Measurements from ENCODE around the gene PTPN20.

DNA sequence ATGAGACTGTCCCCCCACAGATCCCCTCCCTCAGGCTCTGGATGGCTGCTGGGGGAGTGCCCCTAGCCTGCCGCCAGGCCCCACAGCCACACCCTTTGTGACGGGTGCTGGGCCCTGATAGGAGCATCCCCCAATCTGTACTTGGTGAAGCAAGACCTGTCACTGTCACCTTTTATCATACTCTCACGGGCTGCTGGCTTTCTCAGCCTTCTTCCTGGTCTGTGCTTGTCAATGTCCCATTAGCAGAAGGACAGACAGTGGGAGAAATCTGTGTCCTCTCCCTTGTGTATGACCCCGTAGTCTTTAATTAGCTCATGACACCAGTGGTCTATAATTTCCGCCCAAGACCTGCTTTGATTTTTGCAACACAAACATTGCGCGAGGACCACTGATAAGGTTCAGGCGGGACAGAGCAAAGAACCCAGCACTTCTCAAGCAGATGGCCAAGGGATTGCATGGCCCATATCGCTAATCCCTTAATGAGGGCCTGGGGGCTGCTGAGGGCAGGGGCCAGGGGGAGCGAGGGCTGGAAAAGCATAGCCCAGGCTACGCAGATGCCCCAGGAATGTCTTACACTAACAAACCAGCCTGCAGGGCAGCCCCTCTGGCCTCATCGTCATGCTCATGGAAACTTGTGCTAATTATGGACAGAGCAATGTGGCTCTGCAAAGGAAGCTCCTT lies 127.8 kb downstream of the PTPN20 start:
- TF ChIP-seq ZFP3 (CRISPR knock-in tag; IDR thresholded peaks at IDR 0.05): no peak
- TF ChIP-seq BACH2 (CRISPR knock-in tag; IDR thresholded peaks at IDR 0.05; ENCODE audit: borderline replicate concordance): no peak
- no peak for TF ChIP-seq TOX (CRISPR knock-in tag; IDR thresholded peaks at IDR 0.05; ENCODE audit: borderline replicate concordance)
- TF ChIP-seq, protein P1, sequence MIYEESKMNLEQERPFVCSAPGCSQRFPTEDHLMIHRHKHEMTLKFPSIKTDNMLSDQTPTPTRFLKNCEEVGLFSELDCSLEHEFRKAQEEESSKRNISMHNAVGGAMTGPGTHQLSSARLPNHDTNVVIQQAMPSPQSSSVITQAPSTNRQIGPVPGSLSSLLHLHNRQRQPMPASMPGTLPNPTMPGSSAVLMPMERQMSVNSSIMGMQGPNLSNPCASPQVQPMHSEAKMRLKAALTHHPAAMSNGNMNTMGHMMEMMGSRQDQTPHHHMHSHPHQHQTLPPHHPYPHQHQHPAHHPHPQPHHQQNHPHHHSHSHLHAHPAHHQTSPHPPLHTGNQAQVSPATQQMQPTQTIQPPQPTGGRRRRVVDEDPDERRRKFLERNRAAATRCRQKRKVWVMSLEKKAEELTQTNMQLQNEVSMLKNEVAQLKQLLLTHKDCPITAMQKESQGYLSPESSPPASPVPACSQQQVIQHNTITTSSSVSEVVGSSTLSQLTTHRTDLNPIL (CRISPR knock-in tag; IDR thresholded peaks at IDR 0.05; ENCODE audit: low read depth): no peak
- TF ChIP-seq, protein P2, sequence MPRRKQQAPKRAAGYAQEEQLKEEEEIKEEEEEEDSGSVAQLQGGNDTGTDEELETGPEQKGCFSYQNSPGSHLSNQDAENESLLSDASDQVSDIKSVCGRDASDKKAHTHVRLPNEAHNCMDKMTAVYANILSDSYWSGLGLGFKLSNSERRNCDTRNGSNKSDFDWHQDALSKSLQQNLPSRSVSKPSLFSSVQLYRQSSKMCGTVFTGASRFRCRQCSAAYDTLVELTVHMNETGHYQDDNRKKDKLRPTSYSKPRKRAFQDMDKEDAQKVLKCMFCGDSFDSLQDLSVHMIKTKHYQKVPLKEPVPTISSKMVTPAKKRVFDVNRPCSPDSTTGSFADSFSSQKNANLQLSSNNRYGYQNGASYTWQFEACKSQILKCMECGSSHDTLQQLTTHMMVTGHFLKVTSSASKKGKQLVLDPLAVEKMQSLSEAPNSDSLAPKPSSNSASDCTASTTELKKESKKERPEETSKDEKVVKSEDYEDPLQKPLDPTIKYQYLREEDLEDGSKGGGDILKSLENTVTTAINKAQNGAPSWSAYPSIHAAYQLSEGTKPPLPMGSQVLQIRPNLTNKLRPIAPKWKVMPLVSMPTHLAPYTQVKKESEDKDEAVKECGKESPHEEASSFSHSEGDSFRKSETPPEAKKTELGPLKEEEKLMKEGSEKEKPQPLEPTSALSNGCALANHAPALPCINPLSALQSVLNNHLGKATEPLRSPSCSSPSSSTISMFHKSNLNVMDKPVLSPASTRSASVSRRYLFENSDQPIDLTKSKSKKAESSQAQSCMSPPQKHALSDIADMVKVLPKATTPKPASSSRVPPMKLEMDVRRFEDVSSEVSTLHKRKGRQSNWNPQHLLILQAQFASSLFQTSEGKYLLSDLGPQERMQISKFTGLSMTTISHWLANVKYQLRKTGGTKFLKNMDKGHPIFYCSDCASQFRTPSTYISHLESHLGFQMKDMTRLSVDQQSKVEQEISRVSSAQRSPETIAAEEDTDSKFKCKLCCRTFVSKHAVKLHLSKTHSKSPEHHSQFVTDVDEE (CRISPR knock-in tag; IDR thresholded peaks at IDR 0.05): no peak
- TF ChIP-seq CSRNP3 (CRISPR knock-in tag; IDR thresholded peaks at IDR 0.05): no peak
- no peak for TF ChIP-seq ZFP30 (CRISPR knock-in tag; IDR thresholded peaks at IDR 0.05)
- TF ChIP-seq ARNTL (CRISPR knock-in tag; IDR thresholded peaks at IDR 0.05; ENCODE audit: borderline replicate concordance, low read depth): no peak
- no peak for TF ChIP-seq ESRRG (CRISPR knock-in tag; IDR thresholded peaks at IDR 0.05)
- TF ChIP-seq SNAI2 (CRISPR knock-in tag; IDR thresholded peaks at IDR 0.05): no peak
- TF ChIP-seq, protein P3, sequence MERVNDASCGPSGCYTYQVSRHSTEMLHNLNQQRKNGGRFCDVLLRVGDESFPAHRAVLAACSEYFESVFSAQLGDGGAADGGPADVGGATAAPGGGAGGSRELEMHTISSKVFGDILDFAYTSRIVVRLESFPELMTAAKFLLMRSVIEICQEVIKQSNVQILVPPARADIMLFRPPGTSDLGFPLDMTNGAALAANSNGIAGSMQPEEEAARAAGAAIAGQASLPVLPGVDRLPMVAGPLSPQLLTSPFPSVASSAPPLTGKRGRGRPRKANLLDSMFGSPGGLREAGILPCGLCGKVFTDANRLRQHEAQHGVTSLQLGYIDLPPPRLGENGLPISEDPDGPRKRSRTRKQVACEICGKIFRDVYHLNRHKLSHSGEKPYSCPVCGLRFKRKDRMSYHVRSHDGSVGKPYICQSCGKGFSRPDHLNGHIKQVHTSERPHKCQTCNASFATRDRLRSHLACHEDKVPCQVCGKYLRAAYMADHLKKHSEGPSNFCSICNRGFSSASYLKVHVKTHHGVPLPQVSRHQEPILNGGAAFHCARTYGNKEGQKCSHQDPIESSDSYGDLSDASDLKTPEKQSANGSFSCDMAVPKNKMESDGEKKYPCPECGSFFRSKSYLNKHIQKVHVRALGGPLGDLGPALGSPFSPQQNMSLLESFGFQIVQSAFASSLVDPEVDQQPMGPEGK (CRISPR knock-in tag; IDR thresholded peaks at IDR 0.05; ENCODE audit: borderline replicate concordance): no peak
- TF ChIP-seq, protein P4, sequence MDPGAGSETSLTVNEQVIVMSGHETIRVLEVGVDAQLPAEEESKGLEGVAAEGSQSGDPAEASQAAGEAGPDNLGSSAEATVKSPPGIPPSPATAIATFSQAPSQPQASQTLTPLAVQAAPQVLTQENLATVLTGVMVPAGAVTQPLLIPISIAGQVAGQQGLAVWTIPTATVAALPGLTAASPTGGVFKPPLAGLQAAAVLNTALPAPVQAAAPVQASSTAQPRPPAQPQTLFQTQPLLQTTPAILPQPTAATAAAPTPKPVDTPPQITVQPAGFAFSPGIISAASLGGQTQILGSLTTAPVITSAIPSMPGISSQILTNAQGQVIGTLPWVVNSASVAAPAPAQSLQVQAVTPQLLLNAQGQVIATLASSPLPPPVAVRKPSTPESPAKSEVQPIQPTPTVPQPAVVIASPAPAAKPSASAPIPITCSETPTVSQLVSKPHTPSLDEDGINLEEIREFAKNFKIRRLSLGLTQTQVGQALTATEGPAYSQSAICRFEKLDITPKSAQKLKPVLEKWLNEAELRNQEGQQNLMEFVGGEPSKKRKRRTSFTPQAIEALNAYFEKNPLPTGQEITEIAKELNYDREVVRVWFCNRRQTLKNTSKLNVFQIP (CRISPR knock-in tag; IDR thresholded peaks at IDR 0.05; ENCODE audit: borderline replicate concordance, low read depth): no peak

All from SK-N-SH treated with all-trans-retinoic acid at 6 μM for 48 hours (cell line).